HepG2 (cell line): Measurements from ENCODE around the gene MBD4. TPM values are rescaled to one million over a fixed set of nuclear protein-coding genes. Genes with fewer than 3 reads are reported as not detected.

Experiments used
- ATAC-seq: fragments of 200-7000 bp; cut with Tn5 transposase; 3 replicates; pipeline ENCODE4 v1.9.1; 2020; ENCODE audit warnings: mild to moderate bottlenecking, moderate library complexity
- BruUV-seq: library from RNA; stranded (reverse); fragments of 400-500 nt; replicated peaks from 2 replicates; lab custom pipeline; 2021; lab: Mats Ljungman, UMichigan
- CTCF ChIA-PET: fragments of 300-600 bp; formaldehyde crosslinking; extraction: SDS; loops from one replicate; lab custom pipeline; 2021; ENCODE audit warnings: low total read pairs, inconsistent platforms, low intra/inter-chr PET ratio; lab: Yijun Ruan, JAX
- POLR2A ChIA-PET: fragments of 350-600 bp; sonication (Branson Sonifier 250); formaldehyde crosslinking; loops from one replicate; lab custom pipeline; 2020; ENCODE audit warnings: antibody characterized with exemption, inconsistent platforms; lab: Yijun Ruan, JAX
- DNase-seq: peaks from one replicate; pipeline ENCODE4 v3.0.0-alpha.2; 2015; ENCODE audit warnings: low spot score
- FAIRE-seq: peaks from 3 replicates; lab custom pipeline; 2011; peaks lifted over from hg19 to GRCh38; lab: Jason Lieb, UNC
- H2AFZ ChIP-seq: one replicate; pipeline ENCODE4 v1.6.1; 2011; ENCODE audit warnings: low read length, inconsistent platforms
- H3K27ac ChIP-seq: fragments of 300-600 bp; 3 replicates; pipeline ENCODE4 v1.8.0; 2011; ENCODE audit warnings: mixed run types, mild to moderate bottlenecking, mixed read lengths, low read length, inconsistent platforms; ENCODE audit not compliant: insufficient read depth; ENCODE audit errors: extremely low read length
- H3K27me3 ChIP-seq, 2 experiments: fragments of 200-600 bp in 1 of 2; 2 replicates in 1 of 2; 3 replicates in 1 of 2; pipeline versions ENCODE4 v1.6.0 to v1.8.0; 2011; ENCODE audit warnings: low read length in 2 of 2, mild to moderate bottlenecking in 2 of 2, moderate library complexity in 2 of 2, inconsistent platforms in 1 of 2; ENCODE audit not compliant: insufficient read depth in 2 of 2, control insufficient read depth in 1 of 2
- H3K36me3 ChIP-seq, 2 experiments: fragments of 200-600 bp in 1 of 2; replicated peaks in 1 of 2; 2 replicates in 1 of 2; 3 replicates in 1 of 2; pipeline versions ENCODE4 v1.5.1 to v1.8.0; 2011; ENCODE audit warnings: low read length in 2 of 2, inconsistent platforms in 1 of 2; ENCODE audit not compliant: insufficient read depth in 2 of 2, control insufficient read depth in 1 of 2
- H3K4me1 ChIP-seq: 2 replicates; pipeline ENCODE4 v1.5.1; 2012; ENCODE audit warnings: low read length, inconsistent platforms; ENCODE audit not compliant: insufficient read depth
- H3K4me2 ChIP-seq: 2 replicates; pipeline ENCODE4 v1.6.0; 2011; ENCODE audit warnings: low read depth, low read length, inconsistent platforms
- H3K4me3 ChIP-seq, 3 experiments: fragments of 200-600 bp in 1 of 3; sonication (generic), shearing (Covaris generic) in 1 of 3; replicated peaks in 1 of 3; 2 replicates each; pipeline ENCODE4 v1.5.1; 2011 to 2016; ENCODE audit warnings: low read length in 3 of 3, inconsistent platforms in 2 of 3, low read depth in 2 of 3, mild to moderate bottlenecking in 2 of 3, control low read depth in 1 of 3, mixed read lengths in 1 of 3; ENCODE audit not compliant: insufficient read depth in 1 of 3
- H3K79me2 ChIP-seq: one replicate; pipeline ENCODE4 v1.6.1; 2011; ENCODE audit warnings: low read length, inconsistent platforms; ENCODE audit not compliant: insufficient read depth
- H3K9ac ChIP-seq: 2 replicates; pipeline ENCODE4 v1.6.0; 2011; ENCODE audit warnings: mild to moderate bottlenecking, low read depth, low read length, inconsistent platforms; ENCODE audit not compliant: insufficient read depth
- H3K9me3 ChIP-seq: 2 replicates; pipeline ENCODE4 v1.5.1; 2012; ENCODE audit warnings: mild to moderate bottlenecking, low read length
- H4K20me1 ChIP-seq: 2 replicates; pipeline ENCODE4 v1.6.0; 2011; ENCODE audit warnings: inconsistent platforms, mild to moderate bottlenecking, low read length, moderate library complexity; ENCODE audit not compliant: insufficient read depth
- AKAP8 ChIP-seq: sonication (generic); formaldehyde crosslinking; IDR thresholded peaks from 2 replicates; pipeline ENCODE4 v1.5.1; 2020; ENCODE audit warnings: mild to moderate bottlenecking, missing genetic modification reagents
- ATF1 ChIP-seq: IDR thresholded peaks from 2 replicates; pipeline ENCODE4 v1.6.1; 2016; ENCODE audit warnings: mild to moderate bottlenecking, control low read depth
- CCAR2 ChIP-seq: fragments of 200-400 bp; formaldehyde crosslinking; optimal IDR thresholded peaks from 2 replicates; pipeline ENCODE3; 2018; ENCODE audit warnings: low read depth, mild to moderate bottlenecking, low read length, moderate library complexity
- DNMT1 ChIP-seq: sonication (generic); formaldehyde crosslinking; IDR thresholded peaks from 2 replicates; pipeline ENCODE4 v1.5.1; 2020; ENCODE audit warnings: mild to moderate bottlenecking, missing genetic modification reagents
- DPF2 ChIP-seq: sonication (generic); formaldehyde crosslinking; IDR thresholded peaks from 2 replicates; pipeline ENCODE4 v1.4.0; 2020; ENCODE audit warnings: mild to moderate bottlenecking, low read depth, missing genetic modification reagents, borderline replicate concordance
- E2F2 ChIP-seq: sonication (generic); formaldehyde crosslinking; IDR thresholded peaks from 2 replicates; pipeline ENCODE4 v1.4.0; 2020; ENCODE audit warnings: missing genetic modification reagents, borderline replicate concordance
- ELK4 ChIP-seq: sonication (generic); formaldehyde crosslinking; IDR thresholded peaks from 2 replicates; pipeline ENCODE4 v1.9.0; 2021; ENCODE audit warnings: missing genetic modification reagents, borderline replicate concordance
- KLF13 ChIP-seq: sonication (generic); formaldehyde crosslinking; IDR thresholded peaks from 2 replicates; pipeline ENCODE4 v1.4.0; 2020; ENCODE audit warnings: mild to moderate bottlenecking, missing genetic modification reagents
- REL ChIP-seq: sonication (generic); formaldehyde crosslinking; conservative IDR thresholded peaks from 2 replicates; pipeline ENCODE4 v1.8.0; 2022; ENCODE audit warnings: mild to moderate bottlenecking, missing genetic modification reagents, moderate library complexity
- SPEN ChIP-seq: sonication (generic); formaldehyde crosslinking; IDR thresholded peaks from 2 replicates; pipeline ENCODE4 v1.5.1; 2020; ENCODE audit warnings: low read depth, mild to moderate bottlenecking, missing genetic modification reagents
- TEAD2 ChIP-seq: sonication (generic); formaldehyde crosslinking; IDR thresholded peaks from 2 replicates; pipeline ENCODE4 v1.9.0; 2021; ENCODE audit warnings: missing genetic modification reagents
- ZNF496 ChIP-seq: sonication (generic); formaldehyde crosslinking; IDR thresholded peaks from 2 replicates; pipeline ENCODE4 v1.8.1; 2023; ENCODE audit warnings: mild to moderate bottlenecking, moderate library complexity, missing genetic modification reagents; ENCODE audit not compliant: insufficient replicate concordance
- ZNF614 ChIP-seq: IDR thresholded peaks from 2 replicates; pipeline ENCODE4 v1.6.1; 2018; ENCODE audit warnings: missing biosample characterization, missing genetic modification reagents, inconsistent platforms, borderline replicate concordance
- WGBS: methylation state at CpG from one replicate; pipeline ENCODE4 v1.1.6; 2017; ENCODE audit warnings: low lambda C conversion rate; 5-methylcytosine and 5-hydroxymethylcytosine counted together
- in situ Hi-C: cut with HindIII; loops from 2 replicates; pipeline ENCODE4 v1.10.0; 2017; ENCODE audit warnings: low pct_unique_long_range_greater_than_20kb; ENCODE audit not compliant: extremely low pct_ligation_motif_present
- intact Hi-C: fragments of 100-400 bp; cut with micrococcal nuclease; formaldehyde crosslinking; loops from one replicate; pipeline ENCODE4 v1.10.0; 2022; ENCODE audit not compliant: unreplicated experiment
- polyA plus RNA-seq, 8 experiments: library from polyadenylated mRNA; depleted of rRNA in 3 of 8; stranded (reverse) in 7 of 8; unstranded in 1 of 8; fragments of >200 nt; fragmentation: Illumina TruSeq in 4 of 8; extraction: Trizol in 4 of 8; gene quantifications; 2 replicates each; pipeline versions ENCODE4 v1.2.1 to v1.2.3, GENCODE V29; 2011 to 2016; ENCODE audit warnings: low read depth in 4 of 8, missing spikeins in 1 of 8, mixed read lengths in 1 of 8; ENCODE audit not compliant: insufficient read depth in 1 of 8
- total RNA-seq, 5 experiments: library from RNA; depleted of rRNA; stranded (reverse); fragments of >200 nt; fragmentation: Illumina TruSeq; extraction: Trizol; gene quantifications; 2 replicates each; pipeline ENCODE4 v1.2.3, GENCODE V29; 2016; ENCODE audit warnings: low read depth in 1 of 5
- TF ChIP-seq, protein P1 (sequence below): sonication (generic); formaldehyde crosslinking; IDR thresholded peaks from 2 replicates; pipeline ENCODE4 v1.8.1; 2023; ENCODE audit warnings: missing genetic modification reagents, mild to moderate bottlenecking, borderline replicate concordance
- TF ChIP-seq, protein P2 (sequence below): IDR thresholded peaks from 2 replicates; pipeline ENCODE4 v1.6.1; 2016; ENCODE audit warnings: low read depth
- TF ChIP-seq, protein P3 (sequence below): sonication (generic); formaldehyde crosslinking; IDR thresholded peaks from 2 replicates; pipeline ENCODE4 v1.4.0; 2020; ENCODE audit warnings: missing genetic modification reagents

Gene MBD4
- total and polyA plus RNA-seq, 2 of the 13 experiments (the other 11 are each of a cell fraction or from before 2014, with no cell fraction given): 14.9 to 25.3 TPM

DNA sequence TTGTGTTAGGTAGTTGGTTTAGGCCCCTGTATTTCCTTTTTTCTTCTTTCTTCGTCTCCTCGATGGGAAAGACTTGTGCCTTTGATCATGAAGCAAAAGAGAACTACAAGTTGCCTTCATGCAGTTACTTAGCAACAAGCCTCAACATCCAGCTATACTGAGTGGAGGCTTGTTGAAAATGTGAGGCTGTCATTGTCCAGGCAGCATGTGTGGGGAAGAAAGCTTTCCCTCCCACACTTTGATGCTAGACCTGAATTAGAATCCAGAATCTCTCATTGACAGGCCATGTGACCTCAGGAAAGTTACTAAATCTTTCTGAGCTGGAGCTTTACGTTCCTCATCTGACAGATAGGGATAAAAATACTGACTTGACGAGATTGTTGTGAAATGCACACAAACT lies 24.0 kb upstream of the MBD4 start (continued):
- TF ChIP-seq DNMT1 (CRISPR knock-in tag): no peak
- TF ChIP-seq AKAP8: no peak
- TF ChIP-seq, protein P1, sequence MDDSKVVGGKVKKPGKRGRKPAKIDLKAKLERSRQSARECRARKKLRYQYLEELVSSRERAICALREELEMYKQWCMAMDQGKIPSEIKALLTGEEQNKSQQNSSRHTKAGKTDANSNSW (CRISPR knock-in tag): no peak
- no peak for TF ChIP-seq REL (CRISPR knock-in tag)
- no peak for TF ChIP-seq ELK4 (CRISPR knock-in tag)
- no peak for TF ChIP-seq ATF1

- Histone ChIP-seq H3K4me2 (no peak overlapping the region), H3K36me3 (peaks cover 0 to 2% of the 10 kb centered on the region in 2 experiments; a peak in 1 of 5 replicates), H3K4me3 (no peak overlapping the region), H3K9ac (no peak overlapping the region), H4K20me1 (no peaks in the 10 kb centered on the region), H2AFZ (no peak overlapping the region), H3K9me3 (no peaks in the 10 kb centered on the region), H3K27me3 (no peaks in the 10 kb centered on the region), H3K27ac (no peak overlapping the region), H3K79me2 (no peaks in the 10 kb centered on the region), H3K4me1 (peaks cover 30% of the 10 kb centered on the region)
- no peak for ATAC-seq
- no peak for DNase-seq
- WGBS: 99% methylated on average over 3 of the region's 3 CpGs
- POLR2A ChIA-PET: no interaction called here
- BruUV-seq: no TSS peak
- CTCF ChIA-PET: no interaction called here
- intact Hi-C loops (no loop called here), in situ Hi-C loops (no loop called here)
- no peak for FAIRE-seq
- no peak for TF ChIP-seq DPF2 (CRISPR knock-in tag)
- no peak for TF ChIP-seq ZNF496 (CRISPR knock-in tag)
- TF ChIP-seq E2F2 (CRISPR knock-in tag): no peak
- no peak for TF ChIP-seq KLF13 (CRISPR knock-in tag)
- TF ChIP-seq, protein P2, sequence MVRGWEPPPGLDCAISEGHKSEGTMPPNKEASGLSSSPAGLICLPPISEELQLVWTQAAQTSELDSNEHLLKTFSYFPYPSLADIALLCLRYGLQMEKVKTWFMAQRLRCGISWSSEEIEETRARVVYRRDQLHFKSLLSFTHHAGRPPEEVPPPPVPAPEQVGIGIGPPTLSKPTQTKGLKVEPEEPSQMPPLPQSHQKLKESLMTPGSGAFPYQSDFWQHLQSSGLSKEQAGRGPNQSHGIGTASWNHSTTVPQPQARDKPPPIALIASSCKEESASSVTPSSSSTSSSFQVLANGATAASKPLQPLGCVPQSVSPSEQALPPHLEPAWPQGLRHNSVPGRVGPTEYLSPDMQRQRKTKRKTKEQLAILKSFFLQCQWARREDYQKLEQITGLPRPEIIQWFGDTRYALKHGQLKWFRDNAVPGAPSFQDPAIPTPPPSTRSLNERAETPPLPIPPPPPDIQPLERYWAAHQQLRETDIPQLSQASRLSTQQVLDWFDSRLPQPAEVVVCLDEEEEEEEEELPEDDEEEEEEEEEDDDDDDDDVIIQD (CRISPR knock-in tag): no peak
- TF ChIP-seq SPEN (CRISPR knock-in tag): no peak
- TF ChIP-seq TEAD2: no peak
- TF ChIP-seq ZNF614 (CRISPR knock-in tag): no peak
- TF ChIP-seq CCAR2: no peak
- TF ChIP-seq, protein P3, sequence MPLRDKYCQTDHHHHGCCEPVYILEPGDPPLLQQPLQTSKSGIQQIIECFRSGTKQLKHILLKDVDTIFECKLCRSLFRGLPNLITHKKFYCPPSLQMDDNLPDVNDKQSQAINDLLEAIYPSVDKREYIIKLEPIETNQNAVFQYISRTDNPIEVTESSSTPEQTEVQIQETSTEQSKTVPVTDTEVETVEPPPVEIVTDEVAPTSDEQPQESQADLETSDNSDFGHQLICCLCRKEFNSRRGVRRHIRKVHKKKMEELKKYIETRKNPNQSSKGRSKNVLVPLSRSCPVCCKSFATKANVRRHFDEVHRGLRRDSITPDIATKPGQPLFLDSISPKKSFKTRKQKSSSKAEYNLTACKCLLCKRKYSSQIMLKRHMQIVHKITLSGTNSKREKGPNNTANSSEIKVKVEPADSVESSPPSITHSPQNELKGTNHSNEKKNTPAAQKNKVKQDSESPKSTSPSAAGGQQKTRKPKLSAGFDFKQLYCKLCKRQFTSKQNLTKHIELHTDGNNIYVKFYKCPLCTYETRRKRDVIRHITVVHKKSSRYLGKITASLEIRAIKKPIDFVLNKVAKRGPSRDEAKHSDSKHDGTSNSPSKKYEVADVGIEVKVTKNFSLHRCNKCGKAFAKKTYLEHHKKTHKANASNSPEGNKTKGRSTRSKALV (CRISPR knock-in tag): no peak
Observed at GRCh38 chr3:129463094-129463493, 23.3 kb upstream of the MBD4 start.
